Lung (tissue), 13 donors: ENCODE data around the gene PTPRD. TPM values are rescaled to one million over a fixed set of nuclear protein-coding genes. Genes with fewer than 3 reads are reported as not detected.

ENCODE experiments used
- ATAC-seq: fragments of 200-7000 bp; cut with Tn5 transposase; one replicate; pipeline ENCODE4 v1.9.1; 2020; ENCODE audit warnings: moderate number of reproducible peaks; ENCODE audit not compliant: insufficient read depth, low FRiP score
- DNase-seq, 3 donors: peaks; one replicate each; pipeline ENCODE4 v3.0.0-alpha.2; 2013 to 2017
- H3K27ac ChIP-seq, 2 donors: one replicate each; pipeline ENCODE4 v1.5.1; 2013; ENCODE audit warnings: mild to moderate bottlenecking in 2 of 2, moderate library complexity in 2 of 2, control low read depth in 1 of 2, inconsistent platforms in 1 of 2, low read depth in 1 of 2, low read length in 1 of 2
- H3K27me3 ChIP-seq, 3 donors: one replicate each; pipeline ENCODE4 v1.5.1; 2013; ENCODE audit warnings: low read length in 2 of 3; ENCODE audit not compliant: control insufficient read depth in 3 of 3, insufficient read depth in 3 of 3
- H3K36me3 ChIP-seq, 4 donors: one replicate each; pipeline ENCODE4 v1.5.1; 2013; ENCODE audit warnings: low read length in 4 of 4, mild to moderate bottlenecking in 1 of 4, moderate library complexity in 1 of 4; ENCODE audit not compliant: control insufficient read depth in 4 of 4, insufficient read depth in 4 of 4
- H3K4me1 ChIP-seq, 5 donors: one replicate each; pipeline ENCODE4 v1.5.1; 2013; ENCODE audit warnings: low read length in 5 of 5, mild to moderate bottlenecking in 2 of 5, moderate library complexity in 1 of 5; ENCODE audit not compliant: control insufficient read depth in 5 of 5, insufficient read depth in 5 of 5
- H3K4me3 ChIP-seq: one replicate; pipeline ENCODE4 v1.5.1; 2013; ENCODE audit warnings: mild to moderate bottlenecking, control low read depth, moderate library complexity
- H3K9ac ChIP-seq, 2 donors: one replicate each; pipeline ENCODE4 v1.5.1; 2013; ENCODE audit warnings: low read length in 2 of 2, control low read depth in 1 of 2; ENCODE audit not compliant: insufficient read depth in 1 of 2
- H3K9me3 ChIP-seq, 4 donors: one replicate each; pipeline ENCODE4 v1.5.1; 2013; ENCODE audit warnings: low read length in 3 of 4, mild to moderate bottlenecking in 1 of 4, moderate library complexity in 1 of 4; ENCODE audit not compliant: control insufficient read depth in 4 of 4, insufficient read depth in 3 of 4
- CTCF ChIP-seq: IDR thresholded peaks from 2 replicates; pipeline ENCODE4 v1.5.1; 2012; ENCODE audit warnings: mild to moderate bottlenecking; ENCODE audit errors: control extremely low read depth, extremely low read depth
- WGBS, 2 donors: extraction: QIAGEN DNeasy Blood & Tissue Kit; methylation state at CpG; one replicate each; pipeline ENCODE4 v1.1.7; 2013; 5-methylcytosine and 5-hydroxymethylcytosine counted together
- polyA plus RNA-seq, 2 donors: library from polyadenylated mRNA; stranded (reverse); fragments of 200-250 nt; gene quantifications; one replicate each; pipeline ENCODE4 v1.2.1, GENCODE V29; 2013
- small RNA-seq: library from RNA; depleted of rRNA; stranded (forward); fragments of <200 nt; gene quantifications from one replicate; pipeline ENCODE3, GENCODE V24; 2014; ENCODE audit warnings: low replicate concordance
- total RNA-seq, 2 donors: library from RNA; depleted of rRNA in 1 of 2; stranded (reverse); fragments of >200 nt in 1 of 2; gene quantifications; one replicate each; pipeline ENCODE4 v1.2.1, GENCODE V29; 2014 to 2021
- donor health status: control.
- donor health status: control.
- donor health status: Bipolar disorder and iron deficiency.
- donor health status: healthy.
- donor health status: DM: yes; HTN: yes; CAD: no.

The PTPRD gene
- total and polyA plus RNA-seq, 4 donors, result 1.9 to 145 (median 13.7) TPM

- ATAC-seq, result no peak
- Histone ChIP-seq H3K27ac (no peak overlapping the region), H3K36me3 (no peaks in the 10 kb centered on the region), H3K9me3 (no peaks in the 10 kb centered on the region), H3K4me3 (no peak overlapping the region), H3K9ac (no peak overlapping the region), H3K27me3 (no peaks in the 10 kb centered on the region), H3K4me1 (peaks cover 0 to 61% (median 8%) of the 10 kb centered on the region in 5 donors)
- DNase-seq, result peak; percentile 48 to 91 (median 90)
- TF ChIP-seq CTCF, result no peak
- WGBS, 2 donors, result 82 to 88% methylated on average over 2 of the region's 2 CpGs
These were observed 2347.5 kb downstream of the PTPRD start for GRCh38 chr9:8265281-8265680.

Small RNA genes lying within 50 kb of the gene (small RNA-seq; reads per million reads assigned to genes)
- gene AL135790.2 (not detected), gene RNU7-185P (not detected)
